Astrocyte (in vitro differentiated cells and primary cell): Measurements from ENCODE around the gene DUS2. TPM values are rescaled to one million over a fixed set of nuclear protein-coding genes. Genes with fewer than 3 reads are reported as not detected.
A peak's percentile ranks its signal among the peaks of the same experiment; 100 is the strongest.

Source experiments
- DNase-seq: peaks from one replicate; pipeline ENCODE4 v3.0.0-alpha.2; 2010; ENCODE audit warnings: low read depth
- FAIRE-seq: peaks from 2 replicates; lab custom pipeline; 2011; peaks lifted over from hg19 to GRCh38; lab: Jason Lieb, UNC
- H2AFZ ChIP-seq: 2 replicates; pipeline ENCODE4 v1.6.0; 2012; ENCODE audit warnings: low read depth, low read length, inconsistent platforms
- H3K27ac ChIP-seq: 2 replicates; pipeline ENCODE4 v1.5.1; 2011; ENCODE audit warnings: low read depth, low read length, inconsistent platforms
- H3K27me3 ChIP-seq: 2 replicates; pipeline ENCODE4 v1.6.0; 2011; ENCODE audit warnings: low read length, inconsistent platforms; ENCODE audit not compliant: insufficient read depth
- H3K36me3 ChIP-seq: 2 replicates; pipeline ENCODE4 v1.5.1; 2011; ENCODE audit warnings: low read length, inconsistent platforms; ENCODE audit not compliant: insufficient read depth
- H3K4me1 ChIP-seq: 2 replicates; pipeline ENCODE4 v1.5.1; 2011; ENCODE audit warnings: low read length, inconsistent platforms; ENCODE audit not compliant: insufficient read depth
- H3K4me2 ChIP-seq: 2 replicates; pipeline ENCODE4 v1.6.0; 2012; ENCODE audit warnings: low read length, inconsistent platforms
- H3K4me3 ChIP-seq: 2 replicates; pipeline ENCODE4 v1.5.1; 2011; ENCODE audit warnings: low read depth, mild to moderate bottlenecking, low read length, inconsistent platforms; ENCODE audit not compliant: insufficient read depth
- H3K79me2 ChIP-seq: 2 replicates; pipeline ENCODE4 v1.6.0; 2012; ENCODE audit warnings: mild to moderate bottlenecking, low read length, inconsistent platforms; ENCODE audit not compliant: insufficient read depth
- H3K9ac ChIP-seq: 2 replicates; pipeline ENCODE4 v1.6.0; 2012; ENCODE audit warnings: mild to moderate bottlenecking, low read length, inconsistent platforms
- H3K9me3 ChIP-seq: 2 replicates; pipeline ENCODE4 v1.5.1; 2012; ENCODE audit warnings: low read depth, mild to moderate bottlenecking, low read length, inconsistent platforms; ENCODE audit not compliant: insufficient read depth
- H4K20me1 ChIP-seq: 2 replicates; pipeline ENCODE4 v1.6.0; 2012; ENCODE audit warnings: low read length, inconsistent platforms; ENCODE audit not compliant: insufficient read depth
- H3K27ac Mint-ChIP-seq: one replicate; pipeline ENCODE4 v1.8.0; 2021; ENCODE audit warnings: mild to moderate bottlenecking, mixed read lengths; ENCODE audit not compliant: unreplicated experiment
- H3K27me3 Mint-ChIP-seq: one replicate; pipeline ENCODE4 v1.8.0; 2021; ENCODE audit warnings: low read depth, mixed read lengths; ENCODE audit not compliant: unreplicated experiment
- H3K36me3 Mint-ChIP-seq: one replicate; pipeline ENCODE4 v1.8.0; 2021; ENCODE audit warnings: low read depth, mixed read lengths; ENCODE audit not compliant: unreplicated experiment
- H3K4me1 Mint-ChIP-seq: one replicate; pipeline ENCODE4 v1.8.0; 2021; ENCODE audit warnings: low read depth, mixed read lengths; ENCODE audit not compliant: unreplicated experiment
- H3K4me3 Mint-ChIP-seq: one replicate; pipeline ENCODE4 v1.8.0; 2021; ENCODE audit warnings: mild to moderate bottlenecking, moderate library complexity, mixed read lengths; ENCODE audit not compliant: unreplicated experiment
- H3K9me3 Mint-ChIP-seq: one replicate; pipeline ENCODE4 v1.8.0; 2021; ENCODE audit warnings: mild to moderate bottlenecking, mixed read lengths; ENCODE audit not compliant: unreplicated experiment
- CTCF ChIP-seq: IDR thresholded peaks from 2 replicates; pipeline ENCODE4 v1.5.1; 2011; ENCODE audit warnings: low read depth, mild to moderate bottlenecking, inconsistent platforms, low read length, moderate library complexity; ENCODE audit not compliant: insufficient read depth
- EZH2 ChIP-seq: IDR thresholded peaks from 2 replicates; pipeline ENCODE4 v1.6.1; 2012; ENCODE audit warnings: mild to moderate bottlenecking, low read length, inconsistent platforms; ENCODE audit not compliant: insufficient read depth
- total RNA-seq: library from RNA; stranded (reverse); gene quantifications from 2 replicates; pipeline ENCODE4 v1.2.1, GENCODE V29; 2021

DUS2 gene
- total RNA-seq, 1 donor from 2014 or later, result 14.9 TPM

GRCh38 chr16:68061396-68061795, 38.3 kb downstream of the DUS2 start:
- peaks cover 12% of the 10 kb centered on the region for H3K4me1 Mint-ChIP-seq
- no peak for TF ChIP-seq EZH2
- no peak for TF ChIP-seq CTCF
- no peak overlapping the region for H3K4me2 ChIP-seq
- H3K36me3 Mint-ChIP-seq, result peaks cover 21% of the 10 kb centered on the region
- no peak overlapping the region for H3K27ac Mint-ChIP-seq
- no peaks in the 10 kb centered on the region for H3K27me3 Mint-ChIP-seq
- H3K27me3 ChIP-seq, result no peaks in the 10 kb centered on the region
- H3K9me3 Mint-ChIP-seq, result no peaks in the 10 kb centered on the region
- no peak overlapping the region for H2AFZ ChIP-seq
- no peaks in the 10 kb centered on the region for H3K9me3 ChIP-seq
- no peak overlapping the region for H3K4me3 ChIP-seq
- H3K4me3 Mint-ChIP-seq, result no peak overlapping the region
- no peak overlapping the region for H3K27ac ChIP-seq
- H3K4me1 ChIP-seq, result peaks cover 24% of the 10 kb centered on the region
- FAIRE-seq (no peak), DNase-seq (no peak)
- no peak overlapping the region for H3K9ac ChIP-seq
- no peaks in the 10 kb centered on the region for H3K79me2 ChIP-seq
- peaks cover 6% of the 10 kb centered on the region for H3K36me3 ChIP-seq
- peaks cover 5% of the 10 kb centered on the region for H4K20me1 ChIP-seq

GRCh38 chr16:68062910-68063393, 39.9 kb downstream of the DUS2 start:
- H3K79me2 ChIP-seq, result no peaks in the 10 kb centered on the region
- no peak overlapping the region for H3K27ac ChIP-seq
- no peak for FAIRE-seq
- no peak overlapping the region for H3K4me2 ChIP-seq
- H3K36me3 ChIP-seq, result peaks cover 4% of the 10 kb centered on the region
- peaks cover 12% of the 10 kb centered on the region for H3K4me1 Mint-ChIP-seq
- H3K36me3 Mint-ChIP-seq, result peaks cover 19% of the 10 kb centered on the region
- H3K9ac ChIP-seq, result no peak overlapping the region
- no peaks in the 10 kb centered on the region for H3K27me3 Mint-ChIP-seq
- no peaks in the 10 kb centered on the region for H3K27me3 ChIP-seq
- DNase-seq, result no peak
- no peaks in the 10 kb centered on the region for H3K9me3 Mint-ChIP-seq
- H3K4me3 Mint-ChIP-seq, result no peak overlapping the region
- H4K20me1 ChIP-seq, result peaks cover 5% of the 10 kb centered on the region
- H3K4me3 ChIP-seq, result no peak overlapping the region
- TF ChIP-seq EZH2 (no peak), CTCF (no peak)
- no peak overlapping the region for H2AFZ ChIP-seq
- H3K27ac Mint-ChIP-seq, result no peak overlapping the region
- peaks cover 25% of the 10 kb centered on the region for H3K4me1 ChIP-seq
- no peaks in the 10 kb centered on the region for H3K9me3 ChIP-seq

- Histone ChIP-seq H3K79me2 (no peaks in the 10 kb centered on the region), H3K4me2 (peak overlapping the region; percentile 59), H3K9ac (peak overlapping the region; percentile 36), H3K4me1 (peaks cover 25% of the 10 kb centered on the region), H3K9me3 (no peaks in the 10 kb centered on the region), H2AFZ (no peak overlapping the region), H3K27ac (peak overlapping the region; percentile 66), H3K4me3 (no peak overlapping the region), H4K20me1 (peaks cover 5% of the 10 kb centered on the region), H3K27me3 (no peaks in the 10 kb centered on the region), H3K36me3 (peaks cover 6% of the 10 kb centered on the region)
- peaks cover 12% of the 10 kb centered on the region for H3K4me1 Mint-ChIP-seq
- H3K36me3 Mint-ChIP-seq, result peaks cover 16% of the 10 kb centered on the region
- peak overlapping the region; percentile 55 for H3K4me3 Mint-ChIP-seq
- H3K27me3 Mint-ChIP-seq, result no peaks in the 10 kb centered on the region
- no peaks in the 10 kb centered on the region for H3K9me3 Mint-ChIP-seq
- peak overlapping the region; percentile 73 for H3K27ac Mint-ChIP-seq
- peak; percentile 87 for DNase-seq
- TF ChIP-seq CTCF, result peak; percentile 82
- no peak for TF ChIP-seq EZH2
- FAIRE-seq, result peak; percentile 79
Measured at GRCh38 chr16:68064791-68065365, 41.8 kb downstream of the DUS2 start.
